ENCODE measurements around the gene LY6G5B. TPM values are rescaled to one million over a fixed set of nuclear protein-coding genes. Genes with fewer than 3 reads are reported as not detected.

The LY6G5B gene
- total RNA-seq, 4 donors from 2014 or later = 0.19 to 2.7 (median 0.60) TPM; not detected in 1

- Histone ChIP-seq H3K9me3 (no peaks in the 10 kb centered on the region), H3K36me3 (peaks cover 7 to 91% of the 10 kb centered on the region in 2 donors), H3K4me3 (no peak overlapping the region), H3K27ac (no peak overlapping the region), H3K4me1 (no peaks in the 10 kb centered on the region), H3K27me3 (no peaks in the 10 kb centered on the region)
- in situ Hi-C loops (cut with MboI; ENCODE audit: low sequenced_read_pairs in 4 of 4) (no loop called here), intact Hi-C loops (cut with DNase I; ENCODE audit: low total_unique reads) (no loop called here)
- no peak for DNase-seq
- TF ChIP-seq POLR2A (IDR thresholded peaks at IDR 0.05) (no peak), CTCF (IDR thresholded peaks at IDR 0.05 in 4 of 5, conservative IDR thresholded peaks at IDR 0.05 in 1 of 5) (no peak)
- ATAC-seq = no peak
Observed at GRCh38 chr6:31641370-31641769, 28.4 kb upstream of the LY6G5B start.

DNA sequence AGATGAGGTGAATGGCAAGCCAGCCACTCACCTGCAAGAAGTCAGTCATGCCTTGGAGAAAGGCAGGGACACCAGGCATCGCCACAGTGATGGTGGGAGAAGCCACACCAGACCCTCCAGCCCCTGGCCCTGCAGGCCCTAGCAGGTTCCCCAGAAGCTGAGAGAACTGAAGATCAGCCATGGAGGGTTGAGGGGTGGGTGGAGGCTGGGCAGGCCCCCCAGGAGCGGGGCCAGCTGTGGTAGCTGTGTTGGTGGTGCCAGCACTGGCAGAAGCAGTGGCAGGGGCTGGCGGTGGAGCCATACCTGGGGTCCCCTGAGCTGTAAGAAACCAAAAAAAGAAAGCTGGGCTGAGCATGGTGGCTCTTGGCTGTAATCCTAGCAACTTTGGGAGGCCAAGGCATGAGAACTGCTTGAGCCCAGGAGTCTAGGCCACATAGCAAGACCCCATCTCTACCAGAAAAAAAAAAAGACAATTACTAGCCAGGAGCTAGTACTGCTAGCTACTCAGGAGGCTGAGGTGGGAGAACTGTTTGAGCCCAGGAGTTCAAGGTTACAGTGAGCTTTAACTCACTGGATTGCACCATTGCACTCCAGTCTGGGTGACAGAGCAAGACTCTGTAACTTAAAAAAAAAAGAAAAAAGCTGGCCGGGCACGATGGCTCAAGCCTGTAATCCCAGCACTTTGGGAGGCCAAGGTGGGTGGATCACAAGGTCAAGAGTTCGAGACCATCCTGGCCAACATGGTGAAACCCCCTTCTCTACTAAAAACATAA is 26.8 kb upstream of the LY6G5B start:
- DNase-seq (no peak), ATAC-seq (no peak)
- in situ Hi-C loops (cut with MboI; ENCODE audit: low sequenced_read_pairs in 4 of 4) = no loop called here
- no peak for TF ChIP-seq POLR2A (IDR thresholded peaks at IDR 0.05)
- no peak for TF ChIP-seq CTCF (IDR thresholded peaks at IDR 0.05 in 4 of 5, conservative IDR thresholded peaks at IDR 0.05 in 1 of 5)
- peaks cover 7 to 91% of the 10 kb centered on the region in 2 donors for H3K36me3 ChIP-seq
- H3K27ac ChIP-seq = no peak overlapping the region
- intact Hi-C loops (cut with DNase I; ENCODE audit: low total_unique reads) = no loop called here
- H3K27me3 ChIP-seq = no peaks in the 10 kb centered on the region
- H3K9me3 ChIP-seq = no peaks in the 10 kb centered on the region
- no peak overlapping the region for H3K4me3 ChIP-seq
- H3K4me1 ChIP-seq = no peaks in the 10 kb centered on the region

DNA sequence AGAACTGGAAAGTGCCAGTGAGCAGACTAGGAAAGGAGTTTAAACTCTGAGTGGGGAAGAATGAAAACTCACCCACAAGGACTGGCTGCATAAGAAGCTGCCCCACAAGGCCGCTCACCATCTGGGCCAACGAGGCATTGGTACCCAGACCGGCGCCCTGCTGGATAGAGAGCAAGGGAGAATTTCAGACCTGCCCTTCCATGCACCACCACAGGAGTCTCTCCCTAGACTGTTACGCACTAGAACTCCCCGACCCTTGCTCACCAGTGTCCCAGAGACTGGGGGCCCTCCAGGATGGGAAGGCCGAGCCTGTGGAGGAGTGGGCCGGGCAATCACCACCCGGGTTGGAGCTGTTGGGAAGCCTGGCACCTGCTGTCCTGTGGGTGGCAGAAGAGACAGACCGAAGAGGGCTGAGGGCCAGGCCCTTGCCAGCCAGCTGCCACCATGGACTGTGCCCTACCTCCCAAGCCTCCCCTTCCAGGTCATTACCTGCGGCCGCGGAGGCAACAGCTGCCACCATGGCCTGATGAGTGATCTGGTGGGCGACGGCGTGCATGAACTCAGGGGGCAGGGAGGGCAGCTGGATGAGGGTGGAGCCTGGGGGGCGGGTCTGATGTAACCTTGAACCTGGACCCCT is 25.8 kb upstream of the LY6G5B start:
- Histone ChIP-seq H3K27me3 (no peaks in the 10 kb centered on the region), H3K4me1 (no peaks in the 10 kb centered on the region), H3K27ac (no peak overlapping the region), H3K4me3 (no peak overlapping the region), H3K36me3 (peaks cover 10 to 94% of the 10 kb centered on the region in 2 donors), H3K9me3 (no peaks in the 10 kb centered on the region)
- in situ Hi-C loops (cut with MboI; ENCODE audit: low sequenced_read_pairs in 4 of 4) = no loop called here
- no peak for DNase-seq
- TF ChIP-seq POLR2A (IDR thresholded peaks at IDR 0.05) = no peak
- TF ChIP-seq CTCF (IDR thresholded peaks at IDR 0.05 in 4 of 5, conservative IDR thresholded peaks at IDR 0.05 in 1 of 5) = no peak
- intact Hi-C loops (cut with DNase I; ENCODE audit: low total_unique reads) = no loop called here
- ATAC-seq = no peak

- H3K27me3 ChIP-seq = no peaks in the 10 kb centered on the region
- H3K4me1 ChIP-seq = peaks cover 0 to under 1% of the 10 kb centered on the region in 2 donors
- no peak for DNase-seq
- no peaks in the 10 kb centered on the region for H3K9me3 ChIP-seq
- intact Hi-C loops (cut with DNase I; ENCODE audit: low total_unique reads) = no loop called here
- no peak for ATAC-seq
- no peak overlapping the region for H3K27ac ChIP-seq
- TF ChIP-seq POLR2A (IDR thresholded peaks at IDR 0.05) (no peak), CTCF (IDR thresholded peaks at IDR 0.05 in 4 of 5, conservative IDR thresholded peaks at IDR 0.05 in 1 of 5) (no peak)
- in situ Hi-C loops (cut with MboI; ENCODE audit: low sequenced_read_pairs in 4 of 4) = no loop called here
- H3K36me3 ChIP-seq = peaks cover 10 to 96% of the 10 kb centered on the region in 2 donors
- no peak overlapping the region for H3K4me3 ChIP-seq
Observed at GRCh38 chr6:31645325-31645724, 24.5 kb upstream of the LY6G5B start.

Data from gastrocnemius medialis (tissue), 4 donors.